ENCODE measurements around the gene PROSER2.

PROSER2 gene

GRCh38 chr10:11861811-11862428, 38.8 kb downstream of the PROSER2 start:
- ATAC-seq: no peak
- TF ChIP-seq ZFP30 (CRISPR knock-in tag; IDR thresholded peaks at IDR 0.05): no peak
- no peak for TF ChIP-seq PATZ1 (CRISPR knock-in tag; IDR thresholded peaks at IDR 0.05; ENCODE audit: borderline replicate concordance)
- TF ChIP-seq POU6F1 (CRISPR knock-in tag; IDR thresholded peaks at IDR 0.05; ENCODE audit: borderline replicate concordance, low read depth): no peak
- no peak for TF ChIP-seq GLIS3 (CRISPR knock-in tag; IDR thresholded peaks at IDR 0.05)
- TF ChIP-seq CSDC2 (CRISPR knock-in tag; IDR thresholded peaks at IDR 0.05): no peak
- TF ChIP-seq TSHZ2 (CRISPR knock-in tag; IDR thresholded peaks at IDR 0.05): no peak
- TF ChIP-seq RARB (CRISPR knock-in tag; IDR thresholded peaks at IDR 0.05): no peak
- TF ChIP-seq ZC3H10 (CRISPR knock-in tag; IDR thresholded peaks at IDR 0.05): no peak
- no peak for TF ChIP-seq ZFP3 (CRISPR knock-in tag; IDR thresholded peaks at IDR 0.05)
- no peak for TF ChIP-seq OSR1 (CRISPR knock-in tag; IDR thresholded peaks at IDR 0.05)
- no peak for TF ChIP-seq ARNTL (CRISPR knock-in tag; IDR thresholded peaks at IDR 0.05; ENCODE audit: borderline replicate concordance, low read depth)
- no peak for TF ChIP-seq ESRRG (CRISPR knock-in tag; IDR thresholded peaks at IDR 0.05)
- TF ChIP-seq ZNF8 (CRISPR knock-in tag; IDR thresholded peaks at IDR 0.05): no peak
- TF ChIP-seq CREB5 (CRISPR knock-in tag; IDR thresholded peaks at IDR 0.05; ENCODE audit: low read depth): no peak
- no peak for TF ChIP-seq BACH2 (CRISPR knock-in tag; IDR thresholded peaks at IDR 0.05; ENCODE audit: borderline replicate concordance)
- TF ChIP-seq TOX (CRISPR knock-in tag; IDR thresholded peaks at IDR 0.05; ENCODE audit: borderline replicate concordance): no peak
- TF ChIP-seq ISL1 (CRISPR knock-in tag; IDR thresholded peaks at IDR 0.05): no peak
- TF ChIP-seq PPARA (CRISPR knock-in tag; IDR thresholded peaks at IDR 0.05; ENCODE audit: borderline replicate concordance): no peak
- no peak for TF ChIP-seq CSRNP3 (CRISPR knock-in tag; IDR thresholded peaks at IDR 0.05)

GRCh38 chr10:11863353-11864109, 40.4 kb downstream of the PROSER2 start:
- ATAC-seq: no peak

More at GRCh38 chr10:11863353-11864109, 40.4 kb downstream of the PROSER2 start:
- TF ChIP-seq PATZ1 (CRISPR knock-in tag; IDR thresholded peaks at IDR 0.05; ENCODE audit: borderline replicate concordance): no peak
- TF ChIP-seq BACH2 (CRISPR knock-in tag; IDR thresholded peaks at IDR 0.05; ENCODE audit: borderline replicate concordance): no peak
